ENCODE results near the gene SLC25A36.
A peak's percentile ranks its signal among the peaks of the same experiment; 100 is the strongest.

The SLC25A36 gene

GRCh38 chr3:140941434-140942220 lies at the start of gene SLC25A36:
Gene SLC25A36, plus strand, starts transcription at chr3:140941836. Its CDS starts 219 bp downstream, at chr3:140942055.
- peak; percentile 94 to 95 for DNase-seq

- no peak for DNase-seq
These were observed 44.6 kb upstream of the SLC25A36 start for GRCh38 chr3:140896997-140897396.

GRCh38 chr3:140898340-140899180 lies 43.1 kb upstream of the SLC25A36 start:
- DNase-seq, result peak in 1 of 2 donors; percentile 49

GRCh38 chr3:140899363-140899762 lies 42.3 kb upstream of the SLC25A36 start:
- DNase-seq, result no peak

GRCh38 chr3:140902791-140903190 lies 38.8 kb upstream of the SLC25A36 start:
- no peak for DNase-seq

GRCh38 chr3:140903196-140903595 lies 38.4 kb upstream of the SLC25A36 start:
- no peak for DNase-seq

- no peak for DNase-seq
These were observed 37.1 kb upstream of the SLC25A36 start for GRCh38 chr3:140904521-140904920.

- DNase-seq, result no peak
These were observed 36.1 kb upstream of the SLC25A36 start for GRCh38 chr3:140905559-140905958.

- DNase-seq, result no peak
These were observed 34.9 kb upstream of the SLC25A36 start for GRCh38 chr3:140906785-140907184.

GRCh38 chr3:140910860-140911259 lies 30.8 kb upstream of the SLC25A36 start:
- DNase-seq, result no peak

- DNase-seq, result no peak
These were observed 29.8 kb upstream of the SLC25A36 start for GRCh38 chr3:140911822-140912221.

GRCh38 chr3:140913728-140914127 lies 27.9 kb upstream of the SLC25A36 start:
- DNase-seq, result no peak

GRCh38 chr3:140914384-140914945 lies 27.2 kb upstream of the SLC25A36 start:
- no peak for DNase-seq

- DNase-seq, result no peak
These were observed 25.0 kb upstream of the SLC25A36 start for GRCh38 chr3:140916603-140917002.

GRCh38 chr3:140917772-140918171 lies 23.9 kb upstream of the SLC25A36 start:
- DNase-seq, result no peak

GRCh38 chr3:140920029-140920428 lies 21.6 kb upstream of the SLC25A36 start:
- no peak for DNase-seq

- peak in 1 of 2 donors; percentile 14 for DNase-seq
These were observed 19.0 kb upstream of the SLC25A36 start for GRCh38 chr3:140922634-140923033.

GRCh38 chr3:140924097-140924873 lies 17.4 kb upstream of the SLC25A36 start:
- no peak for DNase-seq

GRCh38 chr3:140927279-140928069 lies 14.2 kb upstream of the SLC25A36 start:
- DNase-seq, result no peak

GRCh38 chr3:140929446-140929845 lies 12.2 kb upstream of the SLC25A36 start:
- DNase-seq, result no peak

- no peak for DNase-seq
These were observed 10.6 kb upstream of the SLC25A36 start for GRCh38 chr3:140931016-140931454.

- no peak for DNase-seq
These were observed 9.8 kb upstream of the SLC25A36 start for GRCh38 chr3:140931801-140932200.
